Activated CD4-positive, CD25-positive, alpha-beta regulatory T cell (primary cell): ENCODE data around the gene B3GNT3.

Experiments
- DNase-seq, 4 experiments: peaks; one replicate each; lab custom pipeline; 2025; lab: John Stamatoyannopoulos, UW

The B3GNT3 gene

GRCh38 chr19:17860993-17861360 is 66.0 kb downstream of the B3GNT3 start:
- DNase-seq, result no peak

- DNase-seq, result no peak
Observed at GRCh38 chr19:17861542-17862402, 66.8 kb downstream of the B3GNT3 start.

GRCh38 chr19:17862711-17863519 is 68.0 kb downstream of the B3GNT3 start:
- no peak for DNase-seq
